GM10266 (cell line): ENCODE measurements around the gene SDS.

Source experiments
- DNase-seq: peaks from one replicate; pipeline ENCODE4 v3.0.0; 2012; ENCODE audit errors: extremely low spot score
- CTCF ChIP-seq: IDR thresholded peaks from 2 replicates; pipeline ENCODE4 v1.5.1; 2012; ENCODE audit warnings: mild to moderate bottlenecking, low read depth; ENCODE audit not compliant: control insufficient read depth, insufficient read depth; ENCODE audit errors: missing control alignments

Gene SDS

GRCh38 chr12:113387631-113388030 is 16.1 kb downstream of the SDS start:
- DNase-seq = no peak
- no peak for TF ChIP-seq CTCF

- no peak for DNase-seq
- no peak for TF ChIP-seq CTCF
Measured at GRCh38 chr12:113386866-113387566, 16.7 kb downstream of the SDS start.

- DNase-seq = no peak
- no peak for TF ChIP-seq CTCF
Measured at GRCh38 chr12:113385282-113385882, 18.3 kb downstream of the SDS start.

- DNase-seq = no peak
- no peak for TF ChIP-seq CTCF
Measured at GRCh38 chr12:113384778-113385177, 18.9 kb downstream of the SDS start.

GRCh38 chr12:113382206-113382605 is 21.5 kb downstream of the SDS start:
- DNase-seq = no peak
- TF ChIP-seq CTCF = no peak

- TF ChIP-seq CTCF = no peak
- DNase-seq = no peak
Measured at GRCh38 chr12:113381220-113381619, 22.5 kb downstream of the SDS start.

- DNase-seq = no peak
- no peak for TF ChIP-seq CTCF
Measured at GRCh38 chr12:113378291-113378690, 25.4 kb downstream of the SDS start.
